Breast epithelium (tissue), 3 donors: ENCODE results near the gene THSD1. TPM values are rescaled to one million over a fixed set of nuclear protein-coding genes. Genes with fewer than 3 reads are reported as not detected.

Source experiments
- total RNA-seq, 3 donors: library from RNA; depleted of rRNA; stranded (reverse); fragments of >200 nt; gene quantifications; one replicate each; pipeline ENCODE4 v1.1.0, GENCODE V29; 2016

The THSD1 gene
- total RNA-seq, 3 donors from 2014 or later, result 5.8 to 9.8 (median 9.1) TPM

Other genes with a start within 250 kb of the THSD1 start
- gene NEK3, start 246.6 kb downstream of the THSD1 start, total RNA-seq, result 10 to 100 TPM; 12.5 to 16.8 (median 16.7) TPM
- 10 to 100 TPM; 44.0 to 97.6 (median 65.5) TPM for gene VPS36, start 44.5 kb upstream of the THSD1 start, total RNA-seq
- gene CKAP2, start 49.3 kb upstream of the THSD1 start, total RNA-seq, result 10 to 100 TPM in 1 of 3 donors, 1 to 10 TPM in 2; 6.9 to 11.0 (median 8.6) TPM
- 1 to 10 TPM; 2.4 to 5.7 (median 4.9) TPM for gene HNRNPA1L2, start 236.3 kb upstream of the THSD1 start, total RNA-seq
- gene SUGT1, start 246.7 kb upstream of the THSD1 start, total RNA-seq, result 10 to 100 TPM; 24.6 to 40.8 (median 29.1) TPM